GM10266 (cell line): ENCODE results near the gene ADARB1.
"Not testable (repeated sequence)": the region's sequence is repeated elsewhere in the genome, so short reads cannot be mapped to it uniquely, and the experiment has no call there.

Experiments used
- DNase-seq: peaks from one replicate; pipeline ENCODE4 v3.0.0; 2012; ENCODE audit errors: extremely low spot score
- CTCF ChIP-seq: IDR thresholded peaks from 2 replicates; pipeline ENCODE4 v1.5.1; 2012; ENCODE audit warnings: mild to moderate bottlenecking, low read depth; ENCODE audit not compliant: control insufficient read depth, insufficient read depth; ENCODE audit errors: missing control alignments

The ADARB1 gene

GRCh38 chr21:45143855-45144254 is 69.5 kb downstream of the ADARB1 start:
- no peak for TF ChIP-seq CTCF
- no peak for DNase-seq

- no peak for DNase-seq
These were observed 70.8 kb downstream of the ADARB1 start for GRCh38 chr21:45145146-45145545.

GRCh38 chr21:45145846-45146245 is 71.5 kb downstream of the ADARB1 start:
- DNase-seq: not testable (repeated sequence)

More at GRCh38 chr21:45145146-45145545, 70.8 kb downstream of the ADARB1 start:
- no peak for TF ChIP-seq CTCF

- no peak for TF ChIP-seq CTCF
- no peak for DNase-seq
These were observed 71.9 kb downstream of the ADARB1 start for GRCh38 chr21:45146306-45146705.

GRCh38 chr21:45146801-45147200 is 72.4 kb downstream of the ADARB1 start:
- no peak for DNase-seq
- TF ChIP-seq CTCF: no peak

GRCh38 chr21:45147473-45148315 is 73.3 kb downstream of the ADARB1 start:
- no peak for DNase-seq
- no peak for TF ChIP-seq CTCF

GRCh38 chr21:45148316-45148990 is 74.1 kb downstream of the ADARB1 start:
- no peak for TF ChIP-seq CTCF
- no peak for DNase-seq

- DNase-seq: no peak
- no peak for TF ChIP-seq CTCF
These were observed 74.6 kb downstream of the ADARB1 start for GRCh38 chr21:45149021-45149420.
